RCC 7860 (cell line): ENCODE measurements around the gene CALN1.

ENCODE experiments used
- DNase-seq: peaks from one replicate; pipeline ENCODE4 v3.0.0-alpha.2; 2015; ENCODE audit warnings: low spot score
- FAIRE-seq: peaks from 2 replicates; lab custom pipeline; 2012; peaks lifted over from hg19 to GRCh38; lab: Jason Lieb, UNC

The CALN1 gene

GRCh38 chr7:72326811-72327210 lies 85.3 kb downstream of the CALN1 start:
- no peak for DNase-seq
- FAIRE-seq: peak; percentile 15

DNA sequence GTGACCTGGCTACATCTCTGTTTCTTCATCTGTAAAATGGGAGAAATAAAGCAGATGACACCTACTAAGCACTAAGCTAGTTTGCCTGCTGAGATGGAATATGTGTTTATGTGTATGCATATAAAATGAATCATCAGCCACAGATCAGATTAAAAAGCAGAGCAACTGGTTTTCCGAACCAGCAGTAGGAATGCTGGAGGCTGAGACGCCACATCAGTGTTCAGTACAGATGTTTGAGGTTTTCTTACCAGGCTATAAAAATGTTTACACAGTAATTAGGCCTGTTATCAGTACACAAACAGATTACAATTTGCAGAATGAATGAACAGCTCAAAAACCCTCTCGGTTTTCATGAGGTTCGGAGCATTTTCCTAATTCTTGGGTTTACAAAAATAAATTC lies 85.8 kb downstream of the CALN1 start:
- FAIRE-seq: no peak
- DNase-seq: no peak

DNA sequence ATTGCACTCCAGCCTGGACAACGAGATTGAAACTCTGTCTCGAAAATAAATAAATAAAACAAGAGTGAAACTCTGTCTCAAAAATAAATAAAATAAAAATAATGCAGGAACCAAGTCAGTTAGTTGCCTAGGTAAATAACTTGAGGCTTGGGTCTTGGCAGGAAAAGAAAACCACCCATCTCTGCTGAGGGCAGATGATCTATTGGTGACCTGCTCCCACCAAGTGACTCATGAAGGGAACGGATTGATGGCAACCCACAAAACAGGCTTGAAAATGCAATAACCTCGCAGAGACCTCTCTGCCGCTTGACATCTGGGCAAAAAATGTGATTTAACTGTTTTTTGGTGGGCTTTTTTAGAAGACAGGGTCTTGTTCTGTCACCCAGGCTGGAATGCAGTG lies 86.6 kb downstream of the CALN1 start:
- FAIRE-seq (no peak), DNase-seq (no peak)

DNA sequence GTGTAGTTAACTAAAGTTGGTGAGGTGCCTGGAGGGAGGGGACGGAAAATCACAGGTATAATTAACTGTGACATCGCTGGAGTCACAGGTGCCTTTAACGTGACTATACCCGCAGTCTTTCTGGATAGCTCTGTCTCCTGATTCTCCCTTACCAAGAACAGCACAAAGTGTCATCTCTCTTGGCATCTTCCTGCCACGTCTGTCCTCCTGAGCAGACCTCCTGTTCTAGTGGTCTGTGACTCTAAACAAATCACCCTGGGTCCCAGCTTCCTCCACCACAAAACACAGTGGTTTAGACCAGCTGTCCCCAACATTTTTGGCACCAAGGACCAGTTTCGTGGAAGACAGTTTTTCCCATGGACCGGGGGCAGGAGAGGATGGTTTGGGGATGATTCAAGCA lies 90.5 kb downstream of the CALN1 start:
- FAIRE-seq (no peak), DNase-seq (no peak)

- DNase-seq (no peak), FAIRE-seq (no peak)
Measured at GRCh38 chr7:72321081-72321480, 91.1 kb downstream of the CALN1 start.

DNA sequence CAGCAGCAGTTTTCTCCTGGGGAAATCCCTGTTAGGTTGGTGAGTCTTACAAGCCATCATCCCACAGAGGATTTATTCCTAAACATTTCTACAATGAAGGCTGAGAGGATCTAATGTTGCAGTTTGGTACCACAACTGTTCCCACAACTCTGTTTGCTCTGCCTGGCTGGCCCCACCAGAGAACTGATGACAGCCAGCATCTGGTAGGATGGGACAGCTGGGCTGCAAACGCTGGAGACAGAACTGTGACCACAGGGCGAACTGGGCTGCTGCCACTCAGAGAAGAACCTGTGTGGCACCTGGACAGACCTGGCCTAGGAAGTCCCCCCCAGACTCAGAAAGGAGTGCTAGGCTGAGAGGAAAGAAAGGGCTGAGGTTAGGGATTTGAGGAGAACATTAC lies 94.8 kb downstream of the CALN1 start:
- no peak for FAIRE-seq

GRCh38 chr7:72316148-72316547 lies 96.0 kb downstream of the CALN1 start:
- no peak for DNase-seq
- FAIRE-seq: no peak

More for the DNA sequence above, 94.8 kb downstream of the CALN1 start:
- no peak for DNase-seq

DNA sequence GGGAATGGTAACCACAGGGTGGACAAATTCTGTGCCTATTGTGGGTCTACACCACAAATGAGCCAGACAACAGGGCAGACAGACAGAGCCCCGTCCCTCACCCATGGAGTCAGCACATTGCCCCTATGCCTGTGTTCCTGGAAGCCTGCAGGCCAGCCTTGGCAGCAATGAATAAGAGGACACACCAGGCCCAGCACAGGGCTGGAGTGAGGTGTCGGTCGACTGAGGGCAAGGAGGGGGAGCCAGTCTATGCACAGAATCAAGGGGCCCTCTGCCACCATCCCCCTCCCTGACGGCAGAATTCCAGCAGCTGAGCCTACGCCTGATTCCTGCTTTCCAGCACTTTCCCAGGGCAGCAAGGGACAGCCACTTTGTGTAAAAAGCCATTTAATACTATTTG lies 98.2 kb downstream of the CALN1 start:
- DNase-seq: no peak
- FAIRE-seq: no peak

GRCh38 chr7:72310301-72310700 lies 101.8 kb downstream of the CALN1 start:
- FAIRE-seq: no peak

GRCh38 chr7:72309476-72309875 lies 102.7 kb downstream of the CALN1 start:
- DNase-seq (no peak), FAIRE-seq (no peak)

More at GRCh38 chr7:72310301-72310700, 101.8 kb downstream of the CALN1 start:
- DNase-seq: no peak

DNA sequence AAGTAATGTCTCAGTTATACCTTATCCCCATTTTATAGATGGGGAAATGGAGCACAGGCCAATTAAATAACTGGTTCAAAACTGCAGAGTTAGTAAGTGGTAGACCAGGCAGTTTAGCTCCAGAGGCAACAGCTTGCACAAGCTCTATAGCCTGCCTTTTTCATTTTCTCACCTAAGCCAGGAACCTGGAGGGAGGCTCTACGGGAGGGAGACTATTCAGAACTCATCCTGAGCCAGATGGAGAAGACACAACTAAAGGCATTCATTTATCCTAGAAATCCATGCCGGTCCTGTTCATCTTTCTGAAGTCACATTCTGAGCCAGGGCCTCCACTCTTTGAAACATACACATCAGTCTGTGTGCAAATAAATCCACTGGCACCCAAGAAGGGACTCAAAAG lies 103.2 kb downstream of the CALN1 start:
- DNase-seq: no peak
- FAIRE-seq: no peak

DNA sequence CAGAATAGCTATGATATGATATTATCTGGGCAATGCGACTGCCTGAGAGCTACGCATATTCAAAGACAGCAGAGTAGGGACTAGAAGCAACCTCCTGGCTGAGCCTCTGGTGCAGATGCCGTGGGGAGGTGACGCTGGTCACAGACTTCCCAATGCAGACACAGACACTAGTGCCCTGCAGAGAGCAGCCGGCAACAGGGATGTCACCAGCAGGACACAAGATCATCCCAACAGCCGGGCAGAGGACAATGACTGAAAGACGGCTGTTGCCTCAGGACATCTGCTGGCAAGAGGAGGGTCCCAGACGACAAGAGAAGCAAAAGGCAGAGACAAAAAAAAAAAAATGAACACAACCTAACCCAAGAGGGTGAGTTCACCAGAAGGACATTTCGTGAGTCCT lies 104.6 kb downstream of the CALN1 start:
- no peak for FAIRE-seq
- no peak for DNase-seq

DNA sequence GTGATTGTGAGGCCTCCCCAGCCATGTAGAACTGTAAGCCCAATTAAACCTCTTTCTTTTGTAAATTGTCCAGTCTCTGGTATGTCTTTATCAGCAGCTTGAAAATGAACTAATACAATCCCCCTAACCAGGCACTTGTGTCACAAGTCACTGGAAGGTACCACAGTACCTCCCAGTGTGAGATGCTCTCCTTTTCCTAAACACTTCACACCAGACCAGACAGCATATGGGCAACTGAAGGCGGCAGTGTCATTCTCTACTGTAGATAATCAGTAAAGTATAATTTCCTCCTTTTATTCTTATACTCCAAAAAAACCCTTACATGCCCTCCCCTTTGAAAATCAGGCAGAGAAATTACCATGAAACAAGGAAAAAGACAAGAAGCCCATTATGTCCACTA lies 113.2 kb downstream of the CALN1 start:
- DNase-seq (no peak), FAIRE-seq (no peak)

- no peak for DNase-seq
- no peak for FAIRE-seq
Measured at GRCh38 chr7:72298091-72298490, 114.0 kb downstream of the CALN1 start.

DNA sequence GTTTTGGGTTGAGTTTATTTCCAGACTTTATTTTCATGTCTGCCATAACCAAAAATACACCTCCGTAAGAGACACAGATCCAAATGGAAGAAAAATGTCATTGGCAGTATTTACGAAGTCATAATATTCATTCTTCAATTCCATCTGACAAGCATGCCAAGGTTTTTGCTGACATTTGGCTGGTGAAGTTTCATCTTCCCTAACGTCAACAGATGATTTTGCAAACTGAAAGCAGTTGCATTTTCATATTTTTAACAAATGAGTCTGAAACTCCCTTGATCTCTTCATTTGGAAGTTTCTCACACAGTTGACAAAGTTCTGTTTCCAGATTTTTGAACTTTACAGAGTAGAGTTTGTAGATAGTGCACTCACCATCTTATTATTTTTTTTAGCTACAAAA lies 114.5 kb downstream of the CALN1 start:
- DNase-seq (no peak), FAIRE-seq (no peak)

DNA sequence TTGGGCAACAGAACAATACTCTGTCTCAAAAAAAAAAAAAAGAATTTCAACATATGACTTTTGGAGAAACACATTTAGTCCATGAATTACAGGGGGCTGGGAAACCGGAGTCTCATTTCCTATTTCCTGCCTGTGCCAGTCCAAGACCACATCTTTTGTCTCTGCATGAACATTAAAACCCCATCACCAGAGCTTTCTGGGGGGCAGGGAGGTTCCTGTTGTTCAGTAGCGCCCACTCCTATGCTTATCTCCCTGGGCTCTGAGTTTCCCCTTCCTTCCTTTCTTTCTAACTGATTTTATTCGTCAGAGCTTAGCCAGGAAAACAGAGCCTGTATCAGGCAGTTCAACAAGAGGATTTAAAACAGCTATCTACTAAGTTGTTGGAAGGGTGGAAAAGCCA lies 119.3 kb downstream of the CALN1 start:
- DNase-seq (no peak), FAIRE-seq (no peak)

- FAIRE-seq: no peak
Measured at GRCh38 chr7:72292118-72292517, 120.0 kb downstream of the CALN1 start.

DNA sequence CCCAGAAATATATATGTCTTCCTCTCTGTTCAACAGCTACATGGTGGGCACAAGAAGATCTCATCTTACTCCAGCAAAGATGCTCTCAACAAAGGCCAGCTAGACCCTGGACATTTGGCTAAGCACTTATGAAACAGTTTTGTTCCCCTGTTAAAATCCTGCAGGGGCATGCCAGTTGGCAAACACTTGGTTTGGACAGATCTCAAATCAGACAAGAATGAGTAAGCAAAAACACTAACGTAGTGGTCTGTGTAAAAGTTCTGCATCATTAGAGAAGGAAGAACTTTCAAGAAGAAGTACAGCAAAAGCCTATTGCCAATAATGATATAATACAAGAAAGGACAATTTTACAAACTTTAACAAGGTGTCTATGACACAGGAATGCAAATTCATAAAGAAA lies 125.6 kb downstream of the CALN1 start:
- no peak for DNase-seq
- FAIRE-seq: no peak

More at GRCh38 chr7:72292118-72292517, 120.0 kb downstream of the CALN1 start:
- no peak for DNase-seq

- FAIRE-seq (no peak), DNase-seq (no peak)
Measured at GRCh38 chr7:72283309-72283708, 128.8 kb downstream of the CALN1 start.

DNA sequence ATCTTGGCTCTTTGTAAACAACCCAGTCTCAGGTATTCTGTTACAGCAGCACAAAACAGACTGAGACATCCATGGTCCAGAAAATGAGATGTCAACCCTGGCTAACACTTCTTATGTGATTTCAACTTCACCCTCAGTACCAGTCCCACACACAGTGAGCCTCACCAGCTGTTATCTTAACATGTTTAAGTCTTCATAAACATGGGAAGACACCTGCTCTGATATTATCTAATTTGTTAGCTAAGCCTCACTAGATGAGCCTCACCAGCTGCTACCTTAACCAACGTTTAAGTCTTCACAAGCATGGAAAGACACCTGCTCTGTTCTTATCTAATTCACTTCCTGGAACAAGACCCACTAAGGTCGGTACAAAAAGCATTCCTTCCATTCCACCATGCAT lies 130.8 kb downstream of the CALN1 start:
- no peak for DNase-seq
- FAIRE-seq: no peak

DNA sequence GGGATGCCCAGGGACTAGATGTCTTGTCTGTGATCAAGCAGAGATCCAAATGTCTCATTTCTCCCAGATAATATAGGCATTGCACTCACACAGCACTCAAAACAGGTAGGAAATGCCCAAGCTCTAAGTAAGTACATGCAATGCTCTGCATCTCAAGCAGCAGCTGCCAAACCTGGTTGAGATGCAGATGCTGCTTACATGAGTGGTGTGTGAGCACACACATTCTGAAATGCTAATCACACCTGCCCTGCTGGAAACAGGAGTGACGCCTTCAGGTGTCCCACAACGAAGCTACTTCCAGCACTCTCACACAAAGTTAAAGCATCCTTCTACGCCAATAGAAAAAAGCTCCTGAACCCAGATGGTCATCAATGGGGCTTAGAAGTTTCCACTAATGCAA lies 132.9 kb downstream of the CALN1 start:
- DNase-seq (no peak), FAIRE-seq (no peak)

DNA sequence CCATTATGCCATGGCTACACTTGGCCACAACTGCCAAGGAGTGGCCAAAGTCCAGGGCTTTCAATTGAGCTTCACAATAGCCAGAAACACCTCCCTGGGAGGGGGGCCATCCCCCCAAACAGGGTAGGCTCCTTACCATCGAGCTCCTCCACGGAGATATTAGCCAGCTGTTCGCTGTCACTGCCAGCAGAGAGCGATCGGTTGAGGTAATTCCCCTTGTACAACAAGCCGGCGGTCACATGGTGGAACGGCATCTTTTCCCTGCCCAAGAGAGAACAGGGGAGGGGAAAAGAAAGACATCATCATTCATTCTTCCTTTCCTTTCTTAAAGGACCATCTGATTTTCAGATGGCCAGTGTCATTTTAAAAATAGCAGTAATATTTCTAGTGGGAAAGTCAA lies 133.6 kb downstream of the CALN1 start:
- DNase-seq: no peak

DNA sequence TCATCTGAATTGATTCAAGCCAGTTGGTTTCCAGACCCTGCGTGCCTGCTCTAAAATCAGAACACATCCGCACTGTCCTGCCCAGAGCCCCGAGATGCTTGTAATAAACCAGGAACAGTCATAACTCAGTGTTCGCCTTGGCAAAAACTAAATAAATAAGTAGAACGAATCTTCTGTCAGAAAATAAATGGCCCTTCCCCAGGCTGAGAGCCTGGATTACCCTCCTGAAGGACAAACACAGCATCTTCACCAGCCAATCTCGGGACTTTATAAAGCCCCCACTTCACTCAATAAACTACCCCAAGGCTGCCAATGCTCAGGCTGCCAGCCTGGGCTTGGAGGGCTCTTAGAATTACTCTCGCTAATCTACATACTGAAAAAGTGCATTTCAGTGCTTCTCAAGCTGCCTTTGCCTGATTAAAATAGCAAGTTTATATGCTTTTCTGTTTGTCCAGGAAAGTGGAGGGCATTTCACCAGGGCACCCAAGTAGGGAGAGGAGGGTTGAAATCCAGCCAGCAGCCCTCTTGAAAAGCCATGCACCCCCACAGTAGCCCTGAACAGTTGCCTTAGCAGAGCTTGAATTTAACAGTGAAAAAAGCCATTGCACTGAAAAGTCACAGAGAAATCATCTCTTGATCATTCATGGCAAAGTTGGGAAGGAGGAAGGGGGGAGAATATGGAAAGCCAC lies 136.6 kb downstream of the CALN1 start:
- FAIRE-seq: no peak
- DNase-seq: no peak

More for the DNA sequence above, 133.6 kb downstream of the CALN1 start:
- FAIRE-seq: no peak
